Measurements from ENCODE around the gene IER2.

DNA sequence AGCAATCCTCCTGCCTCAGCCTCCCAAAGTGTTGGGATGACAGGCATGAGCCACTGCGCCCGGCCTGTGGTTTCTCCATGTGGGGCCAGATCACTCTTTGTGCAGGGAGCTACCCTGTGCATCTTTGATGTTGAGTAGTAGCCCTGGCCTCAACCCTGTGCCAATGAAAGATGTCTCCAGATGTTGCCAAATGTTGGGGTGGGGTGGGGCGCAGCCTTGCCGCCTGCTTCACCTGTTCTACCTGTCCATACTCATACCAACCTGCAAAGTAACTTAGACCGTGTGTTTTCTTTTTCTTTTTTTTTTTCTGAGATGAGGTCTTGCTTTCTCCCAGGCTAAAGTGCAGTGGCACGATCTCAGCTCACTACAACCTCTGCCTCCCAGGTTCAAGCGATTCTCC lies 20.9 kb downstream of the IER2 start:
- TF ChIP-seq LEF1 (IDR thresholded peaks at IDR 0.05; ENCODE audit: borderline replicate concordance): no peak
- no peak for TF ChIP-seq TARDBP (IDR thresholded peaks at IDR 0.05)
- no peak for TF ChIP-seq SP1 (IDR thresholded peaks at IDR 0.05)
- TF ChIP-seq HDGF (IDR thresholded peaks at IDR 0.05; ENCODE audit: borderline replicate concordance): no peak
- TF ChIP-seq SUZ12 (IDR thresholded peaks at IDR 0.05): no peak
- no peak for TF ChIP-seq L3MBTL2 (conservative IDR thresholded peaks at IDR 0.05)
- no peak for TF ChIP-seq FOXA1 (IDR thresholded peaks at IDR 0.05)
- TF ChIP-seq ELF4 (IDR thresholded peaks at IDR 0.05): no peak
- no peak for TF ChIP-seq FOXK2 (IDR thresholded peaks at IDR 0.05)
- no peak for TF ChIP-seq ZNF384 (IDR thresholded peaks at IDR 0.05)
- TF ChIP-seq, protein P1, sequence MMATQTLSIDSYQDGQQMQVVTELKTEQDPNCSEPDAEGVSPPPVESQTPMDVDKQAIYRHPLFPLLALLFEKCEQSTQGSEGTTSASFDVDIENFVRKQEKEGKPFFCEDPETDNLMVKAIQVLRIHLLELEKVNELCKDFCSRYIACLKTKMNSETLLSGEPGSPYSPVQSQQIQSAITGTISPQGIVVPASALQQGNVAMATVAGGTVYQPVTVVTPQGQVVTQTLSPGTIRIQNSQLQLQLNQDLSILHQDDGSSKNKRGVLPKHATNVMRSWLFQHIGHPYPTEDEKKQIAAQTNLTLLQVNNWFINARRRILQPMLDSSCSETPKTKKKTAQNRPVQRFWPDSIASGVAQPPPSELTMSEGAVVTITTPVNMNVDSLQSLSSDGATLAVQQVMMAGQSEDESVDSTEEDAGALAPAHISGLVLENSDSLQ (IDR thresholded peaks at IDR 0.05): no peak
